ENCODE measurements around the gene MDFIC. TPM values are rescaled to one million over a fixed set of nuclear protein-coding genes. Genes with fewer than 3 reads are reported as not detected.

MDFIC gene
- total RNA-seq, 1 experiment from 2014 or later: 7.3 TPM

GRCh38 chr7:114985116-114985715, 63.3 kb downstream of the MDFIC start:
- ATAC-seq (no peak), DNase-seq (ENCODE audit: low read depth, low spot score) (no peak)
- intact Hi-C loops (cut with micrococcal nuclease; ENCODE audit: unreplicated experiment): no loop called here
- Histone ChIP-seq H3K4me3 (ENCODE audit: low read depth in 2 of 2, low read length in 2 of 2) (no peak overlapping the region), H3K9me3 (ENCODE audit: control insufficient read depth, insufficient read depth, low read depth, low read length) (no peaks in the 10 kb centered on the region), H3K27me3 (ENCODE audit: control insufficient read depth, insufficient read depth, low read length) (no peaks in the 10 kb centered on the region), H3K36me3 (ENCODE audit: control insufficient read depth, insufficient read depth, low read length) (no peaks in the 10 kb centered on the region), H3K27ac (ENCODE audit: low read length) (no peak overlapping the region), H3K4me1 (ENCODE audit: control insufficient read depth, insufficient read depth, low read length) (no peaks in the 10 kb centered on the region)
- TF ChIP-seq POLR2AphosphoS5 (IDR thresholded peaks at IDR 0.05; ENCODE audit: low read depth, low read length) (no peak), REST (IDR thresholded peaks at IDR 0.05; ENCODE audit: insufficient read depth in 1 of 2, low read depth in 2 of 2, low read length in 1 of 2) (no peak), SIN3A (IDR thresholded peaks at IDR 0.05; ENCODE audit: borderline replicate concordance, insufficient read depth, low read depth, low read length) (no peak), CTCF (IDR thresholded peaks at IDR 0.05) (no peak), TCF7L2 (IDR thresholded peaks at IDR 0.05; ENCODE audit: low read depth, low read length) (no peak)
- ChIA-PET POLR2A (no interaction called here), CTCF (no interaction called here)
- in situ Hi-C loops (cut with HindIII; ENCODE audit: low pct_unique_long_range_greater_than_20kb, low sequenced_read_pairs): no loop called here
- no TSS peak for BruUV-seq (replicated peaks)

- ChIA-PET CTCF (no interaction called here), POLR2A (interaction anchor here (0.7 kb wide), 1 partner anchor 555 kb away, joined by 4 read pairs; no protein-coding TSS in a partner anchor)
- no peak for DNase-seq (ENCODE audit: low read depth, low spot score)
- H3K9me3 ChIP-seq (ENCODE audit: control insufficient read depth, insufficient read depth, low read depth, low read length): no peaks in the 10 kb centered on the region
- ATAC-seq: no peak
- in situ Hi-C loops (cut with HindIII; ENCODE audit: low pct_unique_long_range_greater_than_20kb, low sequenced_read_pairs) (no loop called here), intact Hi-C loops (cut with micrococcal nuclease; ENCODE audit: unreplicated experiment) (no loop called here)
- TF ChIP-seq TCF7L2 (IDR thresholded peaks at IDR 0.05; ENCODE audit: low read depth, low read length) (no peak), REST (IDR thresholded peaks at IDR 0.05; ENCODE audit: insufficient read depth in 1 of 2, low read depth in 2 of 2, low read length in 1 of 2) (no peak), CTCF (IDR thresholded peaks at IDR 0.05) (no peak), POLR2AphosphoS5 (IDR thresholded peaks at IDR 0.05; ENCODE audit: low read depth, low read length) (no peak), SIN3A (IDR thresholded peaks at IDR 0.05; ENCODE audit: borderline replicate concordance, insufficient read depth, low read depth, low read length) (no peak)
- no peaks in the 10 kb centered on the region for H3K36me3 ChIP-seq (ENCODE audit: control insufficient read depth, insufficient read depth, low read length)
- H3K27ac ChIP-seq (ENCODE audit: low read length): no peak overlapping the region
- H3K4me1 ChIP-seq (ENCODE audit: control insufficient read depth, insufficient read depth, low read length): no peaks in the 10 kb centered on the region
- BruUV-seq (replicated peaks): no TSS peak
- no peak overlapping the region for H3K4me3 ChIP-seq (ENCODE audit: low read depth in 2 of 2, low read length in 2 of 2)
- H3K27me3 ChIP-seq (ENCODE audit: control insufficient read depth, insufficient read depth, low read length): no peaks in the 10 kb centered on the region
Observed at GRCh38 chr7:114986190-114987180, 64.6 kb downstream of the MDFIC start.
